Left cardiac atrium (tissue), 4 donors: Measurements from ENCODE around the gene GREB1. TPM values are rescaled to one million over a fixed set of nuclear protein-coding genes. Genes with fewer than 3 reads are reported as not detected.

Experiments
- ATAC-seq, 2 donors: fragments of 200-7000 bp; cut with Tn5 transposase; one replicate each; pipeline ENCODE4 v1.9.1; 2020; ENCODE audit warnings: mild to moderate bottlenecking in 2 of 2, moderate library complexity in 2 of 2
- DNase-seq: peaks from one replicate; pipeline ENCODE4 v3.0.0-alpha.2; 2020
- intact Hi-C, 2 donors: fragments of 100-400 bp; cut with DNase I; formaldehyde crosslinking; loops; one replicate each; pipeline versions ENCODE4 v1.14.1 to v1.15.1; 2022 to 2023
- total RNA-seq, 2 donors: library from RNA; stranded (reverse); fragmentation: NEBNext Ultra II Directional; extraction: Animal tissue kit (Norgen Biotek cat#: 25700); gene quantifications; one replicate each; pipeline ENCODE4 v1.2.1, GENCODE V29; 2021
- donor health status: DM: no; HTN: yes; CAD: no.
- donor health status: DM: no; HTN: yes; CAD: no; lungs with severe emphysema.
- donor health status: DM: yes; HTN: yes; CAD: no.
- donor health status: Dilated cardiomyopathy.

GREB1 gene
- total RNA-seq, 2 donors from 2014 or later, result 7.2 to 9.6 TPM

DNA sequence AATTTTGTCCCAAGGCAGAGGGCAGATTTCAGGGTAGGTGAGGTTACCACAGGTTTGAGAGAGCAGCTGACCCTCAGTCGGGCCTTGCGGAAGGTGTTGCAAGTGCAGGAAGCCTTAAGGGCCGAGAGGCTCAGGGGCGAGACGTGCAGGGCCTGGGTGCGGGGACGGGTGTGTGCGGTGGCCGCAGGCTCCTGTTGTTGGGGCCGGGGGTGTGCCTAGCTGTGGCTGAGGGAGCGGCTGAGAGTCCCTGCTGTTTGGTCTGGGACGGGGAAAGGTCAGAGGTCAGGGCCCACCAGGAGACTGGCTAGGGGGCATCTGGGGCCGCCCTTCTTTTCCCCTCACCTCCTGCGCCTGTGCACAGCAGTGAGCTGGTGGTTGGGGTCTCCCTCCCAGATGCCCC, 83.7 kb downstream of the GREB1 start:
- no peak for ATAC-seq
- intact Hi-C loops, result no loop called here
- DNase-seq, result no peak

DNA sequence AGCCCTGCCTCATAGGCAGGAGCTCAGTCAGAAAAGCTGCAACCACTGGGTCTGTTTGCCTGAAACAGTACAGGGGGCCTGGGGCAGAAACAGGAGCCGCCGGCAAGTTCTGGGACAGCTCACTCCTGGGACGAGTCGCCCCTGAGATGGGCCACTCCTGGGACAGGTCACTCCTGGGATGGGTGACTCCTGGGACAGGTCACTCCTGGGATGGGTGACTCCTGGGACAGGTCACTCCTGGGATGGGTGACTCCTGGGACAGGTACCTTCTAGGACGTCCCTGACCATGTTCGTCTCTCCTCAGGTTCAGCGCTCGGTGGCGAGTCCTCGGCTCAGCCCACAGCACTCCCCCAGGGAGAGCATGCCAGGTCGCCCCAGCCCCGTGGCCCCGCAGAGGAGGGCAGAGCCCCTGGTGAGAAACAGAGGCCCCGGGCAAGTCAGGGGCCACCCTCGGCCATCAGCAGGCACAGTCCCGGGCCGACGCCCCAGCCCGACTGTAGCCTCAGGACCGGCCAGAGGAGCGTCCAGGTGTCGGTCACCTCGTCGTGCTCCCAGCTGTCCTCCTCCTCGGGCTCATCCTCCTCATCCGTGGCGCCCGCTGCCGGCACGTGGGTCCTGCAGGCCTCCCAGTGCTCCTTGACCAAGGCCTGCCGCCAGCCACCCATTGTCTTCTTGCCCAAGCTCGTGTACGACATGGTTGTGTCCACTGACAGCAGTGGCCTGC, 84.3 kb downstream of the GREB1 start:
- peak in 1 of 2 donors; percentile 39 for ATAC-seq
- no peak for DNase-seq

DNA sequence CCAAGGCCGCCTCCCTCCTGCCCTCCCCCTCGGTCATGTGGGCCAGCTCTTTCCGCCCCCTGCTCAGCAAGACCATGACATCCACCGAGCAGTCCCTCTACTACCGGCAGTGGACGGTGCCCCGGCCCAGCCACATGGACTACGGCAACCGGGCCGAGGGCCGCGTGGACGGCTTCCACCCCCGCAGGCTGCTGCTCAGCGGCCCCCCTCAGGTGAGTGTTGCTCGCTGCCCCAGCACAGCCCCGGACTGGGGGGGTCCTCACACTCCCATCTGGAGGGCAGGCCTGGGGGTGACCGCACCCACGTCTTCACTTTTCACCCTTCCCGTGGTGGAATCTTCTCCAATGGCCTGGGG, 84.8 kb downstream of the GREB1 start:
- ATAC-seq, result no peak

More for the DNA sequence above, 84.3 kb downstream of the GREB1 start:
- intact Hi-C loops, result no loop called here

DNA sequence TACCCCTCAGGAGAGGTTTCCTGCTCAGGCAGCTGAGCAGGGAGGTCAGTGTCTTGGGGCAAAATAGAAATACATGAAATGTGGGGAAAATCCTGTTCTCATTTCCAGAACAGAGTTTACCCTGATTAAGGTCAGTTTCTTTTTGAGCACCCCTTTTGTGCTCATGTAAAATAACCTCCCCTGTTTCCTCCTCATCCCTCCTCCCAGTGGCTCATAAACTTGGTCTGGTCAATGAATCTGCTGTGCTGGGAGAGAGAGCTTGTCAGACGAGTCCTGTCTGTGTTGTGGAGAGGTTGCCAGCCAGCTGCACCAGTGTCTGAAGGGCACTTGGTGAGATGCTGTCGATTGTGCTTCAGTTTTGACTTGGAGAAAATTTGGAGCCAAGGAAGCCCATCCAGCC, 87.6 kb downstream of the GREB1 start:
- intact Hi-C loops, result no loop called here
- ATAC-seq, result no peak
- DNase-seq, result no peak

More for the DNA sequence above, 84.8 kb downstream of the GREB1 start:
- no peak for DNase-seq
- intact Hi-C loops, result no loop called here

DNA sequence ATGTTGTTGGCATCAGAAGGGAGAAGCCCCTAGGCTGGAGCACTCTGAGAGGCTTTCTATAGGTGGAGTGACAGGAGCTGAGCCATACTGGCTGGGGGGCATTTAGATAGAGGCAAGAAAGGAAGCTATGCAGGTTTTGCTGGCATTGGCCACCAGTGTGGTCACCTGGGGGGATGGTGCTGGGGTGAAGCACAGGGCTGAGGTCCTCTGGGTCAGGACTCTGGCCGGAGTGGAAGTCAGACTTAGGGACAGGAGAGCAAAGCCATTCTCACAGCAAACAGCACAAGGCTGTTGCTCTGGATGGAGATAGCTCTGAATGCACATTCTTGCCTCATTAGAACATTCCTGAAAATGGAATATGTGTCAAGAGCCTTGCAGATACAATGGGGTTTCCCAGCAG, 88.8 kb downstream of the GREB1 start:
- ATAC-seq, result no peak
- no peak for DNase-seq
- intact Hi-C loops, result no loop called here

DNA sequence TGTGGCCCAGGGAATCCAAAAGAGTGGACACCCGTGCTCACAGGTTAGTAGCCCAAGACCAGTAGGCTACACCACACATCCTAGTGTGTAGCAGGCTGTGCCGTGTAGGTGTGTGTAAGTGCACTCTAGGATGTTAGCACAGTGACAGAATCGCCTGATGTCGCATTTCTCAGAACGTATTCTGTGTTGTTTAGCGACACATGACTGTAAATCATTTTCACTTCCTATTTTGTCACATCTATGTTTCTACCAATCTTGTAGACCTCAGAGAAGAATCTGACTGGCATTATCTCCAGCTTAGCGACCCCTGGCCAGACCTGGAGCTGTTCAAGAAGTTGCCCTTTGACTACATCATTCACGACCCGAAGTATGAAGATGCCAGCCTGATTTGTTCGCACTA, 91.0 kb downstream of the GREB1 start:
- DNase-seq (no peak), ATAC-seq (no peak)
- intact Hi-C loops, result no loop called here

DNA sequence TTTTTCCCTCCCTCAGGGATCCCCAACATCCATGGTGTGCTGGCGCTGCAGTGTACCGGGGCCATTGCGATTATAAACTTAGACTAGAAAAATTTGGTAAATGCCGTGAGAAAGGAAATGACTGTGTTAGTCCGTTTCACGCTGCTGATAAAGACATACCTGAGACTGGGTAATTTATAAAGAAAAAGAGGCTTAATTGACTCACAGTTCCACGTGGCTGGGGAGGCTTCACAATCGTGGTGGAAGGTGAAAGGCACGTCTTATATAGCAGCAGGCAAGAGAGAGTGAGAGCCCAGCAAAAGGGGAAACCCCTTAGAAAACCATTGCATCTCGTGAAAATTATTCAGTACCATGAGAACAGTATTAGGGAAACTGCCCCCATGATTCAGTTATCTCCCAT, 91.8 kb downstream of the GREB1 start:
- DNase-seq, result no peak
- no peak for ATAC-seq

DNA sequence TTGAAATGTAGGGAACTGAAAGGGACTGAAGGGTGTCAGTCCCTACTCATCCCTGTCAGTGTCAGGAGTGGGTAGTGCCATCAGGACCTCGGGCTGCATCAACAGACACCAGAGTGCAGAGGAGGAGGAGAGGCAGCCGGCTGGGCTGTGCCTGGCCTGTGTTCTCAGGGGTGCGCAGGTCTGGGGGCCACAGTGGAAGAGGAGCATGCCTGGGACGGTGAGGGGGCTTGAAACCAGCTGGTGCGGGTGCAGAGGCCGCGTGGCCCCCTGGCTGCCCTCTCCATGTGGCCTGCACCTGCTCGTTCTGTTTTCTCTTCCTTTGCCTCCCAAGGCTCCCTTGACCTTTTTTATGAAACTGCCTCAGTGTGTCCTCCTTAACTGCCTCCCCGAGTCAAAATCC, 94.8 kb downstream of the GREB1 start:
- intact Hi-C loops, result no loop called here
- DNase-seq (no peak), ATAC-seq (no peak)

More for the DNA sequence above, 91.8 kb downstream of the GREB1 start:
- intact Hi-C loops, result no loop called here

DNA sequence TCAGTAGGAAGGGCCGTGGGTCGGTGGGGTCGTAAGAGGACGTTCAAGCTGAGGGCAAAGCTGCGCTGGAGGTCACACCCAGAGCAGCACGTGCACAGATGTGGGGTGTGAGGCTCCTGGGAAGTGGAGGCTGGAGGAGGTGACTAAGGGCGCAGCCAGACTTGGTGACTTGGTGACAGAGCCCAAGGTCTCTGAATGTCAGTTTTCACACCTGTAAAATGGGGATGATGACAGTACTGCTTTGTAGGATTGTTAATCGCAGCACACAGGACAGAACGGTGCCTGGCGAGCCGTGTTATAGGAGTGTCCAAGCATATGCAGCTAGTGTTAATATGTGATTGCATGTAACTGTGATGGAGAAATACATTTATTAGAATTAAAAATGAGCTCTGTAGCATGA, 95.4 kb downstream of the GREB1 start:
- DNase-seq (no peak), ATAC-seq (no peak)
- intact Hi-C loops, result no loop called here

DNA sequence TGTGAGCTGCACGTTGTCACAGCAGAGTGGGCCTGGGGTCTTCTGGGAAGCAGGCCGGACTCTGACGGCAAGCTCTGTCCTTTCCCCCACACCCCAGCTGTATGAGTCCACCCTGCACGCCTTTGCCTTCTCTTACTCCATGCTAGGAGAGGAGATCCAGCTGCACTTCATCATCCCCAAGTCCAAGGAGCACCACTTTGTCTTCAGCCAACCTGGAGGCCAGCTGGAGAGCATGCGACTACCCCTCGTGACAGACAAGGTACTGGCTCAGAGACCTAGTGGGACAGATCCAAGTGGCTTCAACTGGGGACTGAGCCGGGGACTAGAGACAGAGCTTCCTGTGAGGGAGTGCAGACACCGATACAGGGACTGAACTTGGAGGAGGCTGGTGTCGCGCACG, 96.0 kb downstream of the GREB1 start:
- ATAC-seq, result peak; percentile 12 to 41
- intact Hi-C loops, result no loop called here

DNA sequence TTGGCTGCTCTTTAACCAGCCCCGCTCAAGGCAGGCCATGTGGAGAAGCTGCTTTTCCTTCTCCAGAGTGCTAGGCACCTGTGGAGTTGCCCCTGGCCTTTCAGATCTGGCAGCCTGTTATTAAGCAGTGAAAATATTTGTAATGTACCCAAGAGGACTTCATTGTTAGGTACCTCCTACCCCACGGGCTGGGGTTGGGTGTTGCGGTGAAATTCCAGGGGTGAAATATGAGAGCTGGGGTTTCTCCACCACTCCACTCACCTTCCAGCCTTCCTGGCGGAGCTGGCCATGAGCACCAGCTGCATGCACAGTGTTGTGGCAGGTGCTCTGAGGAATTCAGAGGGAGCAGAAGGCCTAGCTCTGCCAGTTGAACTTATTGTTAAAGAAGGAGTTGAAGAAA, 97.0 kb downstream of the GREB1 start:
- intact Hi-C loops, result no loop called here
- DNase-seq (no peak), ATAC-seq (no peak)

More for the DNA sequence above, 96.0 kb downstream of the GREB1 start:
- no peak for DNase-seq

DNA sequence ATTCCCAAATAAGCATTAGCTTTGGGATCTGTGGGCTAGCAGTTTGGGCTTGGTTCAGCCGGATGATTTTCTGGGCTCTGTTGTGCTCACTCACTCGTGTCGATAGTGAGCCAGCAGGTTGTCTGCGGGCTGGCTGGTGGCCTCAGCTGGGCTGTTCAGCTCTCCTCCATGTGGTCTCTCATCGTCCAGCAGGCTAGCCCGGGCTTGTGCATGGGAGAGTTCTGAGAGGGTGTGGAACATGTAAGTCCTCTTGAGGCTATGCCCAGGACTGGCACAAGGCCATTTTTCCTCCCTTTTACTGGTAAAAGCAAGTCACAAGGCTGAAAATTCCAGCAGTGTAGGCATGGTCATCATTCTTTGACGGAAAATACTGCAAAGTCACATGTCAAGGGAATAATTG, 97.6 kb downstream of the GREB1 start:
- intact Hi-C loops, result no loop called here
- DNase-seq, result no peak
- no peak for ATAC-seq

DNA sequence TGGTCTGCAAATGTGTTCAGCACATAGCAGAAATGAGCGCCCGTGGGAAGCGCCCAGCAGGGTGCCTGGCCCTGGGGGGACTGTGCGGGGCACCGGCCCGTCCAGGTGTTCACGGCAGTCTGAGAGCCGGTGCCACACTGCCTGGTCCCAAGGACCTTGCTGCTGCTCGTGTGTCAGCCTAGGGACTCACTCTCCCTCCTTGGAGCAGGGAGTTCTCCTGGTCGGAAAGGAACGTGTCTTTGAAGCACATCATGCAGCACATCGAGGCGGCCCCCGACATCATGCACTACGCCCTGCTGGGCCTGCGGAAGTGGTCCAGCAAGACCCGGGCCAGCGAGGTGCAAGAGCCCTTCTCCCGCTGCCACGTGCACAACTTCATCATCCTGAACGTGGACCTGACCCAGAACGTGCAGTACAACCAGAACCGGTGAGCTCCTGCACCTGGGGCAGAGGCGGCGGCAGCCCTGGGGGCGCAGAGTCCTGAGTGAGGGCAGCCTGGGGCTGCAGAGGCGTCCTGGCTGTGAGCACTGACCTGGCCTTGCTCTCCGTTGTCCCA, 100.2 kb downstream of the GREB1 start:
- no peak for DNase-seq
- no peak for ATAC-seq
- intact Hi-C loops, result no loop called here

DNA sequence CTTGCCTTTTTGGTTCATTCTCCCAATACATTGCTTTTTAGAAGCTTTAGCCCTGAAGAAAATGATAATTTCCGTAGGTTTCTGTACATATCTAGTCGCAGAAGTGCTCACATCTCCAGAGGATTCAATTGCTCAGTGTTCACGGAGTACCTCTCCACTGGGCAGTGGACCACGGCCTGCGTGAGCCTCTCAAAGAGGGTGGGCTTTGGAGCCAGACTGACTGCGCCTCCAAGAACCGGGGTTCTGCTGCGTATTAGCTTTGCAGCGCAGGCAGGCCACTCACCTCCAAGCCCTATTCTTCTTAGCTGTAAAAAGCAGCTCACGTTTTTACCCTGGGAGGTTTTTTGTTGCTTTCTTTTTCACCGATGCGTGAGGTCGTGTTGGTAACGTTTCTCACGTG, 100.7 kb downstream of the GREB1 start:
- intact Hi-C loops, result no loop called here
- ATAC-seq, result no peak
- no peak for DNase-seq

DNA sequence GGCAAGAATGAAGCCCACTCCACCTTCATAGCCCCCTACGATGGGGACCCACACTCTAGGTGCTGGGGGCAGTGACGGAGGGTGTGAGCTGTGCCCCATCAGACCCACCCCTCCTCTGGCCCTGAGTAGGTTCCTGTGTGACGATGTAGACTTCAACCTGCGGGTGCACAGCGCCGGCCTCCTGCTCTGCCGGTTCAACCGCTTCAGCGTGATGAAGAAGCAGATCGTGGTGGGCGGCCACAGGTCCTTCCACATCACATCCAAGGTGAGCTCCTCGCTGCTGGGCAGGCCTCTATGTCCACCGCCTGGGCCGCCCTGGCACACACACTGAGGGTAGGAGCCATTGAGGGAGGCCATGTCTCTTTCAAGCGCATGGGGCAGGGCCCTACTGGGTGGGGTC, 101.3 kb downstream of the GREB1 start:
- DNase-seq, result no peak
- intact Hi-C loops, result no loop called here
- no peak for ATAC-seq

DNA sequence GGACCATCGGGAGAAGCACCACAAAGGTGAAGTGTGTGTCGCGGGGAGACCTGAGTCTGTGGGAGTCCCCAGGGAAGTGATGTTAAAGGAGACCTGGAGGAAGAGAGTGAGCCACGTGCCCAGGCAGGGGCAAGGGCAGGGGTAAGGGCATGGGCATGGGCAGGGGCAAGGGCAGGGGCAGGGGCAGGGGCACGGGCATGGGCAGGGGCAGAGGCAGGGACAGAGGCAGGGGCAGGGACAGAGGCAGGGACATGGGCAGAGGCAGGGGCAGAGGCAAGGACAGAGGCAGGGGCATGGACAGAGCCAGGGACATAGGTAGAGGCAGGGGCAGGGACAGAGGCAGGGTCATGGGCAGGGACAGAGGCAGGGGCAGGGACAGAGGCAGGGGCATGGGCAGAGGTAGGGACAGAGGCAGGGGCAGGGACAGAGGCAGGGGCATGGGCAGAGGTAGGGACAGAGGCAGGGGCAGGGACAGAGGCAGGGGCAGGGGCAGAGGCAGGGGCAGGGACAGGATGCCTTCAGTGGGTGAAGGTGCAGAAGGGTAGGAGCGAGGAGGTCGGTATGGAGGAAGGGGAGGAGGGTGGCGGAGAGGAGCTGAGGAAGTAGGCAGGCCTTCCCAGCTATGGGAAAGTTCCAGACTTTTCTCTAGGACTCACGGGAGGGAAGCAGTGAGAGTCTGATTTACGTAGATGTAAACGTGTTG, 102.9 kb downstream of the GREB1 start:
- no peak for DNase-seq
- ATAC-seq, result no peak
- intact Hi-C loops, result no loop called here

DNA sequence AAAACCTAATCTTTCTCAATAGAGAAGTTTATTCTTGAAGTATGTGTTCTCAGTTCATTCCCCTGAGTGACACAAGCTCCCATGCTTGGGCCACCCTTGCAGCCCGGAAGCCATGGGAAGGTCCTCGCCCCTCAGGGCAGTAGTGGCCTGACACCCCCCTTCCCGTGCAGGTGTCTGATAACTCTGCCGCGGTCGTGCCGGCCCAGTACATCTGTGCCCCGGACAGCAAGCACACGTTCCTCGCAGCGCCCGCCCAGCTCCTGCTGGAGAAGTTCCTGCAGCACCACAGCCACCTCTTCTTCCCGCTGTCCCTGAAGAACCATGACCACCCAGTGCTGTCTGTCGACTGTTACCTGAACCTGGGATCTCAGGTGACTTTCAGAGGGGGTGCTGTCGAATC, 103.7 kb downstream of the GREB1 start:
- intact Hi-C loops, result no loop called here
- no peak for ATAC-seq
- no peak for DNase-seq

DNA sequence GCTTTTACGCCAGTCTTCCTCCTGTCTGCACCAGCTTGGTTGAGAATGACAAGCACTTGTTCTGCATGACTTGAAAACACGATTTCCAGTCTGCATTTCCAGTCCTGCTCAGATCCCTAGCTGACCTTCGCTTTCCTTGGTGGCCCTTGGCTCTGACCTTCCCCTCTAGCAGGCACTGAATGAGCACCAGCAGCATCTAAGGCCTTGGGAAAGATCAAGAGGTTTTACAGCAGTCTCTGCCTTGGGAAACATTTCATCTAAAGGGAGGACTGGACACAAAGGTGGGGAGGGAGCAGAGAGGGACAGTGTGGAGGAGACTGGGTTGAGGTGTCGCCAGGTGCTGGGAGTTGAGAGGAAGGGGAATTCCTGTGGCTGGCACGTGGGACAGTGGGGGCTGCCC, 105.7 kb downstream of the GREB1 start:
- intact Hi-C loops, result no loop called here

DNA sequence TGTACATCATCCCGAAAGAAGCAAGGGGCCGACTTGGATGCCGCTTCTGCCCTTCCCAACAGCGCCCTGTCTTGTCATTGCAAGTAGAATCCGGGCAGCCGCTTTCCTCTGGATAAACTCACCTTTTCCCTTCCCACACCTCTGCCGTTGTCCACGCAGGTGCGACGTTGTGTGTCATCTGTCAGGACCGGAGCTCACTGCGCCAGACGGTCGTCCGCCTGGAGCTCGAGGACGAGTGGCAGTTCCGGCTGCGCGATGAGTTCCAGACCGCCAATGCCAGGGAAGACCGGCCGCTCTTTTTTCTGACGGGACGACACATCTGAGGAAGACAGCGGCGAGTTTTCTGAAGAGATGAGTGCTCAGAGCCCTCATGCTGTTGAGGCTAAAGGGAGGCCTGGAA, 106.3 kb downstream of the GREB1 start:
- intact Hi-C loops, result no loop called here
- ATAC-seq, result no peak

More for the DNA sequence above, 105.7 kb downstream of the GREB1 start:
- ATAC-seq, result no peak
- DNase-seq, result no peak

DNA sequence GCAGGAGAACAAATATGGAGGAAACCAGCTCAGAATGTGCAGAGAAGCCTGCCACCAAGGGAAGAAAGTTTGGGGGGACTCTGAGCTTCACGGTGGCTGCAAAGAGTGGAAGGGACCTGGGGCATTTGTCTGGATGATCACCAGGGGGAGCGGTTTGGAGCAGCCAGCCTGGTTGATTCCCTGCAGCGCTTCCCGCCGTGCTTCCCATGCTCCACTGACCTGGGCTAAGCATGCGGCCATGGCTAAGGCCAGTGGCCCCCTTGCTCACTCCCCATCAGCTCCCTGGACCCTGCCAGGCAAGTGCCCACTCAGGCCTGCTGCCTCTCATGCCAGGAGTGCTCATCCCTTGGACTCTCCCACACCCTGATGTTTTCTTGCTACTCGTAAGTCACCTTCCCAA, 109.1 kb downstream of the GREB1 start:
- no peak for DNase-seq
- intact Hi-C loops, result no loop called here
- ATAC-seq, result no peak

More for the DNA sequence above, 106.3 kb downstream of the GREB1 start:
- no peak for DNase-seq

DNA sequence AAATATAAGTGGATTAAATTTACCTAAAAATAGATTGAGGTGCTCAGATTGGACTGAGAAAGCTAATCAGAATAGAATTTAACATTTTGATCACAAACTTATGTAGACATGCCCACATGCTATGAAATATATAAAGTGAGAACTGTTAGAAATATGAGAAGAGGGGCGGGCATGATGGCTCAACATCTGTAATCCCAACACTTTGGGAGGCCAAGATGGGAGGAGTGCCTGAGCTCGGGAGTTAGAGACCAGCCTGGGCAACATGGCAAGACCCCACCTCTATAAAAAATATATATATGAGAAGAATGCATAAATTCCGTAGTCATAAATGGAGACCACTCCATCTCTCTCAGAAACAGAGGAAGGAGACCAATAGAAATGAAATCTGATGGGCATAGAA, 110.4 kb downstream of the GREB1 start:
- DNase-seq, result no peak
- intact Hi-C loops, result no loop called here
- no peak for ATAC-seq
